PC-9 (cell line): ENCODE measurements around the gene ST8SIA3. TPM values are rescaled to one million over a fixed set of nuclear protein-coding genes. Genes with fewer than 3 reads are reported as not detected.

ENCODE experiments used
- BruUV-seq: library from RNA; stranded (reverse); fragments of 400-500 nt; replicated peaks from 2 replicates; lab custom pipeline; 2021; lab: Mats Ljungman, UMichigan
- CTCF ChIA-PET: fragments of 300-600 bp; sonication (Branson Sonifier 250); formaldehyde crosslinking; loops from one replicate; lab custom pipeline; 2022; ENCODE audit warnings: antibody characterized with exemption; lab: Charles Lee
- POLR2A ChIA-PET: fragments of 300-600 bp; sonication (Branson Sonifier 250); formaldehyde crosslinking; loops from one replicate; lab custom pipeline; 2022; ENCODE audit warnings: antibody characterized with exemption; ENCODE audit not compliant: unreplicated experiment; lab: Charles Lee
- DNase-seq, 2 experiments: peaks; one replicate each; pipeline versions ENCODE4 v3.0.0 to v3.0.0-alpha.2; 2015 to 2022; ENCODE audit warnings: mixed read lengths in 1 of 2
- H2AFZ ChIP-seq: fragments of 200-600 bp; sonication (generic); 2 replicates; pipeline ENCODE4 v1.8.1; 2017; ENCODE audit warnings: antibody characterized with exemption
- H3F3A ChIP-seq: fragments of 200-600 bp; sonication (generic); 2 replicates; pipeline ENCODE4 v1.8.1; 2017; ENCODE audit warnings: antibody characterized with exemption, mild to moderate bottlenecking, low read depth; ENCODE audit not compliant: insufficient read depth
- H3K27ac ChIP-seq: fragments of 200-600 bp; sonication (generic); 2 replicates; pipeline ENCODE4 v1.6.1; 2016; ENCODE audit warnings: mixed run types
- H3K27me3 ChIP-seq: fragments of 200-600 bp; sonication (generic); 2 replicates; pipeline ENCODE4 v1.6.1; 2016; ENCODE audit warnings: low read depth, mixed run types; ENCODE audit not compliant: insufficient read depth
- H3K36me3 ChIP-seq: fragments of 200-600 bp; sonication (generic); 2 replicates; pipeline ENCODE4 v1.6.1; 2016; ENCODE audit warnings: low read depth, mixed run types
- H3K4me1 ChIP-seq: fragments of 200-600 bp; sonication (generic); replicated peaks from 2 replicates; pipeline ENCODE4 v1.6.1; 2016; ENCODE audit warnings: mixed run types; ENCODE audit not compliant: insufficient read depth
- H3K4me2 ChIP-seq: fragments of 200-600 bp; sonication (generic); 2 replicates; pipeline ENCODE4 v1.6.1; 2017; ENCODE audit warnings: mixed run types
- H3K4me3 ChIP-seq: fragments of 200-600 bp; sonication (generic); 2 replicates; pipeline ENCODE4 v1.6.1; 2016; ENCODE audit warnings: mixed run types
- H3K79me2 ChIP-seq: fragments of 200-600 bp; sonication (generic); 2 replicates; pipeline ENCODE4 v1.6.1; 2017; ENCODE audit warnings: low read depth, mixed run types
- H3K9me2 ChIP-seq: fragments of 200-600 bp; sonication (generic); 2 replicates; pipeline ENCODE4 v1.8.1; 2017; ENCODE audit warnings: mild to moderate bottlenecking; ENCODE audit not compliant: insufficient read depth
- H3K9me3 ChIP-seq: fragments of 200-600 bp; sonication (generic); 2 replicates; pipeline ENCODE4 v1.8.1; 2016; ENCODE audit warnings: low read depth; ENCODE audit not compliant: insufficient read depth
- H4K20me1 ChIP-seq: fragments of 200-600 bp; sonication (generic); 2 replicates; pipeline ENCODE4 v1.8.1; 2017; ENCODE audit not compliant: insufficient read depth
- EZH2 ChIP-seq: fragments of 200-600 bp; sonication (generic); IDR thresholded peaks from 2 replicates; pipeline ENCODE4 v1.8.0; 2017; ENCODE audit warnings: antibody characterized with exemption, low read depth
- intact Hi-C: fragments of 100-400 bp; cut with micrococcal nuclease; formaldehyde crosslinking; loops from one replicate; pipeline ENCODE4 v1.10.0; 2022; ENCODE audit not compliant: unreplicated experiment
- total RNA-seq: library from RNA; stranded (reverse); gene quantifications from 2 replicates; pipeline ENCODE4 v1.2.3, GENCODE V29; 2021
- TF ChIP-seq, protein P1 (sequence below): fragments of 200-600 bp; sonication (generic); conservative IDR thresholded peaks from 2 replicates; pipeline ENCODE4 v1.6.1; 2017; ENCODE audit warnings: mixed run types, antibody characterized with exemption, mild to moderate bottlenecking, moderate library complexity

The ST8SIA3 gene
- total RNA-seq, 1 experiment from 2014 or later: not detected

- Histone ChIP-seq H3K4me1 (no peaks in the 10 kb centered on the region), H3K9me3 (no peaks in the 10 kb centered on the region), H3K79me2 (no peaks in the 10 kb centered on the region), H4K20me1 (no peaks in the 10 kb centered on the region), H2AFZ (no peak overlapping the region), H3K4me3 (no peak overlapping the region), H3F3A (no peaks in the 10 kb centered on the region), H3K27ac (no peak overlapping the region), H3K27me3 (no peaks in the 10 kb centered on the region), H3K4me2 (no peak overlapping the region), H3K36me3 (no peaks in the 10 kb centered on the region), H3K9me2 (no peaks in the 10 kb centered on the region)
- TF ChIP-seq, protein P1, sequence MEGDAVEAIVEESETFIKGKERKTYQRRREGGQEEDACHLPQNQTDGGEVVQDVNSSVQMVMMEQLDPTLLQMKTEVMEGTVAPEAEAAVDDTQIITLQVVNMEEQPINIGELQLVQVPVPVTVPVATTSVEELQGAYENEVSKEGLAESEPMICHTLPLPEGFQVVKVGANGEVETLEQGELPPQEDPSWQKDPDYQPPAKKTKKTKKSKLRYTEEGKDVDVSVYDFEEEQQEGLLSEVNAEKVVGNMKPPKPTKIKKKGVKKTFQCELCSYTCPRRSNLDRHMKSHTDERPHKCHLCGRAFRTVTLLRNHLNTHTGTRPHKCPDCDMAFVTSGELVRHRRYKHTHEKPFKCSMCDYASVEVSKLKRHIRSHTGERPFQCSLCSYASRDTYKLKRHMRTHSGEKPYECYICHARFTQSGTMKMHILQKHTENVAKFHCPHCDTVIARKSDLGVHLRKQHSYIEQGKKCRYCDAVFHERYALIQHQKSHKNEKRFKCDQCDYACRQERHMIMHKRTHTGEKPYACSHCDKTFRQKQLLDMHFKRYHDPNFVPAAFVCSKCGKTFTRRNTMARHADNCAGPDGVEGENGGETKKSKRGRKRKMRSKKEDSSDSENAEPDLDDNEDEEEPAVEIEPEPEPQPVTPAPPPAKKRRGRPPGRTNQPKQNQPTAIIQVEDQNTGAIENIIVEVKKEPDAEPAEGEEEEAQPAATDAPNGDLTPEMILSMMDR: no peak
- no peak for TF ChIP-seq EZH2
- POLR2A ChIA-PET: no interaction called here
- DNase-seq: no peak
- intact Hi-C loops: no loop called here
- no TSS peak for BruUV-seq
- CTCF ChIA-PET: no interaction called here
Measured at GRCh38 chr18:57320603-57321002, 31.8 kb upstream of the ST8SIA3 start.

GRCh38 chr18:57325491-57326166 lies 26.7 kb upstream of the ST8SIA3 start:
- H3F3A ChIP-seq: no peaks in the 10 kb centered on the region
- no peaks in the 10 kb centered on the region for H3K36me3 ChIP-seq
- ChIA-PET POLR2A (no interaction called here), CTCF (no interaction called here)
- no peaks in the 10 kb centered on the region for H3K27me3 ChIP-seq
- no peak overlapping the region for H3K4me2 ChIP-seq
- TF ChIP-seq, protein P1: no peak
- TF ChIP-seq EZH2: no peak
- DNase-seq: no peak
- no peaks in the 10 kb centered on the region for H3K9me2 ChIP-seq
- no peak overlapping the region for H3K27ac ChIP-seq
- intact Hi-C loops: no loop called here
- H2AFZ ChIP-seq: no peak overlapping the region
- H3K79me2 ChIP-seq: no peaks in the 10 kb centered on the region
- no TSS peak for BruUV-seq
- no peak overlapping the region for H3K4me3 ChIP-seq
- H4K20me1 ChIP-seq: no peaks in the 10 kb centered on the region
- no peaks in the 10 kb centered on the region for H3K9me3 ChIP-seq
- H3K4me1 ChIP-seq: no peaks in the 10 kb centered on the region

GRCh38 chr18:57326718-57327323 lies 25.5 kb upstream of the ST8SIA3 start:
- Histone ChIP-seq H3K79me2 (no peaks in the 10 kb centered on the region), H3K4me2 (no peak overlapping the region), H3K27me3 (no peaks in the 10 kb centered on the region), H4K20me1 (no peaks in the 10 kb centered on the region), H3K4me1 (no peaks in the 10 kb centered on the region), H3K4me3 (no peak overlapping the region), H2AFZ (no peak overlapping the region), H3K36me3 (no peaks in the 10 kb centered on the region), H3K9me3 (no peaks in the 10 kb centered on the region), H3F3A (no peaks in the 10 kb centered on the region), H3K27ac (no peak overlapping the region), H3K9me2 (no peaks in the 10 kb centered on the region)
- no peak for DNase-seq
- intact Hi-C loops: no loop called here
- BruUV-seq: no TSS peak
- ChIA-PET CTCF (no interaction called here), POLR2A (no interaction called here)
- TF ChIP-seq EZH2: no peak
- TF ChIP-seq, protein P1: no peak
